Esophagus muscularis mucosa (tissue), 4 donors: ENCODE measurements around the gene LSS. TPM values are rescaled to one million over a fixed set of nuclear protein-coding genes. Genes with fewer than 3 reads are reported as not detected.

Experiments
- DNase-seq: peaks from one replicate; pipeline ENCODE4 v3.0.0-alpha.2; 2017; ENCODE audit errors: extremely low spot score
- H3K27ac ChIP-seq, 4 donors: fragments of 200-600 bp; sonication (generic); replicated peaks in 1 of 4; 1 replicate in 3 of 4; 2 replicates in 1 of 4; pipeline ENCODE4 v1.5.1; 2016 to 2019; ENCODE audit warnings: mild to moderate bottlenecking in 1 of 4
- H3K27me3 ChIP-seq, 4 donors: fragments of 200-600 bp; sonication (generic); one replicate each; pipeline versions ENCODE4 v1.5.1 to v1.6.0; 2016 to 2019
- H3K36me3 ChIP-seq, 4 donors: fragments of 200-600 bp; sonication (generic); one replicate each; pipeline ENCODE4 v1.5.1; 2016 to 2019
- H3K4me1 ChIP-seq, 4 donors: fragments of 200-600 bp; sonication (generic); one replicate each; pipeline ENCODE4 v1.5.1; 2016 to 2019
- H3K4me3 ChIP-seq, 4 donors: fragments of 200-600 bp; sonication (generic); 1 replicate in 2 of 4; 2 replicates in 2 of 4; pipeline ENCODE4 v1.5.1; 2016 to 2019; ENCODE audit warnings: mild to moderate bottlenecking in 4 of 4, moderate library complexity in 1 of 4
- H3K9me3 ChIP-seq, 4 donors: fragments of 200-600 bp; sonication (generic); 1 replicate in 3 of 4; 2 replicates in 1 of 4; pipeline ENCODE4 v1.5.1; 2016 to 2019
- EP300 ChIP-seq: sonication (generic); formaldehyde crosslinking; IDR thresholded peaks from one replicate; pipeline ENCODE4 v1.6.1; 2017; ENCODE audit warnings: antibody characterized with exemption
- POLR2A ChIP-seq: fragments of 450-650 bp; IDR thresholded peaks from one replicate; pipeline ENCODE4 v1.6.1; 2017; ENCODE audit warnings: antibody characterized with exemption, moderate library complexity, mild to moderate bottlenecking, low read depth
- POLR2AphosphoS5 ChIP-seq, 2 donors: sonication (generic); formaldehyde crosslinking; IDR thresholded peaks; one replicate each; pipeline ENCODE4 v1.6.1; 2017; ENCODE audit warnings: antibody characterized with exemption in 2 of 2
- WGBS: methylation state at CpG from one replicate; pipeline ENCODE4 v1.1.5; 2018; 5-methylcytosine and 5-hydroxymethylcytosine counted together
- intact Hi-C: fragments of 100-400 bp; cut with DNase I; formaldehyde crosslinking; loops from one replicate; pipeline ENCODE4 v1.15.1; 2023
- total RNA-seq, 4 donors: library from RNA; depleted of rRNA; stranded (reverse); fragments of >200 nt; gene quantifications; one replicate each; pipeline versions ENCODE4 v1.1.0 to v1.2.1, GENCODE V29; 2016
- TF ChIP-seq, protein P1 (sequence below), 3 experiments: fragments of 200-600 bp in 2 of 3; fragments of 450-650 bp in 1 of 3; sonication (generic) in 2 of 3; IDR thresholded peaks; one replicate each; pipeline ENCODE4 v1.5.1; 2017 to 2019; ENCODE audit warnings: antibody characterized with exemption in 3 of 3, mild to moderate bottlenecking in 2 of 3, moderate library complexity in 1 of 3

Gene LSS
- total RNA-seq, 4 donors from 2014 or later = 45.3 to 66.3 (median 53.1) TPM

DNA sequence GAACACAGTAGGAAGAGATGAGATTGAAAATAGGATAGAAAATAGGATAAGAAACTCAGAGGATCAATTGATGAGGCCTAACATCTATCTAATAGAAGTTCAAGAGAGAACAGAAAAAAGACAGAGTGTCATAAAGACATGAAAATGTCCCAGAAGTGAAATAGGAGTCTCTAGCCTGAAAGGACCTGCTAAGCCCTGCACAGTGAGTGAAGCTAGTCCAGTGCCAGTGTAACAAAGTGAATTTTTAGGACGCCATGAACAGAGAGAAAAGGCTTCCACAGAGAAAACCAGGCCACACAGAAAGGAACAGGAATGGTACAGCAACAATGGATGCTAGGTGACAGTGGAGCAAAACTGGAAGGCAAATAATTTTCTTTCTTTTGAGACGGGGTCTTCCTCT, 20.3 kb upstream of the LSS start:
- intact Hi-C loops = no loop called here
- Histone ChIP-seq H3K27me3 (no peaks in the 10 kb centered on the region), H3K4me1 (no peaks in the 10 kb centered on the region), H3K27ac (no peak overlapping the region), H3K36me3 (peaks cover 77 to 100% (median 96%) of the 10 kb centered on the region in 4 donors), H3K9me3 (no peaks in the 10 kb centered on the region), H3K4me3 (no peak overlapping the region)
- WGBS = 91% methylated on average over 2 of the region's 2 CpGs
- DNase-seq = no peak
- TF ChIP-seq POLR2AphosphoS5 (IDR thresholded peaks at IDR 0.05) (no peak), EP300 (no peak), POLR2A (no peak)
- TF ChIP-seq, protein P1, sequence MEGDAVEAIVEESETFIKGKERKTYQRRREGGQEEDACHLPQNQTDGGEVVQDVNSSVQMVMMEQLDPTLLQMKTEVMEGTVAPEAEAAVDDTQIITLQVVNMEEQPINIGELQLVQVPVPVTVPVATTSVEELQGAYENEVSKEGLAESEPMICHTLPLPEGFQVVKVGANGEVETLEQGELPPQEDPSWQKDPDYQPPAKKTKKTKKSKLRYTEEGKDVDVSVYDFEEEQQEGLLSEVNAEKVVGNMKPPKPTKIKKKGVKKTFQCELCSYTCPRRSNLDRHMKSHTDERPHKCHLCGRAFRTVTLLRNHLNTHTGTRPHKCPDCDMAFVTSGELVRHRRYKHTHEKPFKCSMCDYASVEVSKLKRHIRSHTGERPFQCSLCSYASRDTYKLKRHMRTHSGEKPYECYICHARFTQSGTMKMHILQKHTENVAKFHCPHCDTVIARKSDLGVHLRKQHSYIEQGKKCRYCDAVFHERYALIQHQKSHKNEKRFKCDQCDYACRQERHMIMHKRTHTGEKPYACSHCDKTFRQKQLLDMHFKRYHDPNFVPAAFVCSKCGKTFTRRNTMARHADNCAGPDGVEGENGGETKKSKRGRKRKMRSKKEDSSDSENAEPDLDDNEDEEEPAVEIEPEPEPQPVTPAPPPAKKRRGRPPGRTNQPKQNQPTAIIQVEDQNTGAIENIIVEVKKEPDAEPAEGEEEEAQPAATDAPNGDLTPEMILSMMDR (IDR thresholded peaks at IDR 0.05) = no peak

DNA sequence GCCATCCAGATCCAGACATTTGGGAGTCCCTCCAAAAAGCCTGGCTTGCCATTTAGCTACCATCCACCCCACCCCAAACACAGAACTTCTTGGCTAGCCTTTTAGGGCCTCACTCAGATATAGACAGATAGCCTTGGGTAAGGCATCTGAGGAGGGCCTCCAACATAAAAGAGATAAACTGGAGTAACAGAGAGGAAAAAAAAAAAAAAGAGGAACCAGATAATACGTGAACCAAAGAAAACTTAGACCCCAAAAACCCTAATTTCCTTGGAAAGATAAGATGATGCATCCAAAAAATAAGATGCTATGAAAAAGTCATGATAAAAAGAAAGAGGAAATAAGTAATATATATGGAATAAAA, 19.8 kb upstream of the LSS start:
- H3K4me3 ChIP-seq = no peak overlapping the region
- H3K36me3 ChIP-seq = peaks cover 77 to 100% (median 96%) of the 10 kb centered on the region in 4 donors
- H3K9me3 ChIP-seq = no peaks in the 10 kb centered on the region
- no peak overlapping the region for H3K27ac ChIP-seq
- intact Hi-C loops = no loop called here
- H3K4me1 ChIP-seq = no peaks in the 10 kb centered on the region
- H3K27me3 ChIP-seq = no peaks in the 10 kb centered on the region
- no peak for DNase-seq
- TF ChIP-seq POLR2A = no peak
- TF ChIP-seq, protein P1 (IDR thresholded peaks at IDR 0.05) = no peak
- TF ChIP-seq POLR2AphosphoS5 (IDR thresholded peaks at IDR 0.05) = no peak
- no peak for TF ChIP-seq EP300
- WGBS = 82% methylated on average over 1 of the region's 1 CpG

DNA sequence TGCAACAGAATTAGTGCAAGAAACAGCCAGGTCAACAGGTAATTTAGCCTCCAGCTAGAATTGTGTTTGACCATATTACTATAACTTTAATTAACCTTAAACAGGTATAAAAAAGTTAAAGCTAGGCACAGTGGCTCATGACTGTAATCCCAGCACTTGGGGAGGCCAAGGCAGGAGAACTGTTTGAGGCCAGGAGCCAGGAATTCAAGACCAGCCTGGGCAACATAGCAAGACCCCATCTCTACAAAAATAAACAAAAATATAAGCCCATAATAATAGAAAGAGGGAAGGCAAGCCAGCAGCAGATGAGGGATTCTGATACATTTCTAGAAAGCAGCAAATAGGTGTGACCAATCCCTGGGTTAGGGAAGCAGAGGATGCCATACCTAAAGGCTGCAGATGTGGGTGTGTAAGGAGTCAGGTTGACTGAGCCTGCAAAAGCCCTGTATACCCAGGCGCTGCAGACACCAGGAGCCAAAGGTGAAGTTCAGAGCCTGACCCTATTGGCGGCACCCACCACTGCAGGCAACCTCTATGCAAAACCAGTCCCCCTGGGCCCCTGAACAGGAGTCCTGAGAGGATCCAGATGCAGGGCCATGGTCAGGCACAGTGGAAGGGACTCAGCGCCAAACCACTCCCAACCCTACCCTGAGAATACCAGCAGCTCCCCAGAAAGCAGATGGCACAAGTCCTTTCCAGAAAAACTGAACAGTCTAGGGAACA, 19.3 kb upstream of the LSS start:
- intact Hi-C loops = no loop called here
- Histone ChIP-seq H3K27ac (no peak overlapping the region), H3K9me3 (no peaks in the 10 kb centered on the region), H3K36me3 (peaks cover 78 to 100% (median 96%) of the 10 kb centered on the region in 4 donors), H3K4me3 (no peak overlapping the region), H3K27me3 (no peaks in the 10 kb centered on the region), H3K4me1 (no peaks in the 10 kb centered on the region)
- no peak for DNase-seq
- TF ChIP-seq POLR2A (no peak), EP300 (no peak), POLR2AphosphoS5 (IDR thresholded peaks at IDR 0.05) (no peak)
- TF ChIP-seq, protein P1 (IDR thresholded peaks at IDR 0.05) = no peak
- 92% methylated on average over 3 of the region's 3 CpGs for WGBS

DNA sequence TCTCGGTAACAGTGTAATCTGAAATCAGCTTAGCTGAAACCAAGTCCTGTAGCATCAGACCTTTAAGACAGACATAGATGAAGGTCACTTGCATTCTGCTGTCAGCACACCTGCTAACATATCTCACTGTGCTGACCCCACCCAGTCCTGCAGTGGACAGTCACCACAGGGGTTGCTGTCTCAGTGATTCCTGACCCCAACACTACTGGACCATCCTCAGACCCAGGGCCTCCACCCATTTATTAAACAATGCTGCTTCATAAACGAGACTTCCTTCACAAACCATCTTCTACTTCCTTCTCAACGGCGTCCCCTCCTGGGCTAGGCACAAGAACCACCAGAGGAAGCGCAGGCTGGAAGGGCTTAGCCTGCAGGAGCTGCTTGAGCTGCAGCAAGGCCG, 17.8 kb upstream of the LSS start:
- Histone ChIP-seq H3K27ac (no peak overlapping the region), H3K27me3 (no peaks in the 10 kb centered on the region), H3K9me3 (no peaks in the 10 kb centered on the region), H3K36me3 (peaks cover 79 to 100% (median 96%) of the 10 kb centered on the region in 4 donors), H3K4me1 (no peaks in the 10 kb centered on the region), H3K4me3 (no peak overlapping the region)
- WGBS = 94% methylated on average over 6 of the region's 6 CpGs
- TF ChIP-seq, protein P1 (IDR thresholded peaks at IDR 0.05) = no peak
- TF ChIP-seq POLR2AphosphoS5 (IDR thresholded peaks at IDR 0.05) = peak in 1 of 2 donors; percentile 3
- intact Hi-C loops = no loop called here
- no peak for DNase-seq
